GM12878 (cell line): ENCODE data around the gene VPS54. TPM values are rescaled to one million over a fixed set of nuclear protein-coding genes. Genes with fewer than 3 reads are reported as not detected.

ENCODE experiments used
- ATAC-seq: fragments of 200-7000 bp; cut with Tn5 transposase; 3 replicates; pipeline ENCODE4 v1.9.1; 2020; ENCODE audit warnings: mild to moderate bottlenecking, moderate library complexity
- BruUV-seq: library from RNA; stranded (reverse); fragments of 400-500 nt; replicated peaks from 2 replicates; lab custom pipeline; 2021; lab: Mats Ljungman, UMichigan
- CTCF ChIA-PET: fragments of 300-600 bp; sonication (Branson Sonifier 250); formaldehyde crosslinking; extraction: SDS; loops from one replicate; lab custom pipeline; 2021; ENCODE audit warnings: inconsistent platforms; lab: Yijun Ruan, JAX
- POLR2A ChIA-PET: fragments of 350-600 bp; formaldehyde crosslinking; extraction: SDS; loops from one replicate; lab custom pipeline; 2021; ENCODE audit warnings: inconsistent platforms; lab: Charles Lee
- RAD21 ChIA-PET: fragments of 300-600 bp; sonication (Branson Sonifier 250); formaldehyde crosslinking; loops from one replicate; lab custom pipeline; 2023; ENCODE audit warnings: antibody characterized with exemption; ENCODE audit not compliant: unreplicated experiment; lab: Charles Lee
- SMC1A ChIA-PET: fragments of 300-600 bp; sonication (Branson Sonifier 250); formaldehyde crosslinking; loops from one replicate; lab custom pipeline; 2023; ENCODE audit not compliant: unreplicated experiment, uncharacterized antibody; lab: Charles Lee
- DNase-seq: peaks from one replicate; pipeline ENCODE4 v3.0.0-alpha.2; 2011; ENCODE audit warnings: low read depth, low spot score
- FAIRE-seq: peaks from 3 replicates; lab custom pipeline; 2011; peaks lifted over from hg19 to GRCh38; lab: Jason Lieb, UNC
- H2AFZ ChIP-seq: 2 replicates; pipeline ENCODE4 v1.6.0; 2011; ENCODE audit warnings: low read depth, low read length, control low read depth; ENCODE audit not compliant: control insufficient read depth
- H3K27ac ChIP-seq: 2 replicates; pipeline ENCODE4 v1.5.1; 2011; ENCODE audit warnings: control low read depth; ENCODE audit not compliant: control insufficient read depth, insufficient read depth
- H3K27me3 ChIP-seq, 2 experiments: replicated peaks in 1 of 2; 2 replicates each; pipeline versions ENCODE4 v1.6.0 to v1.6.1; 2011; ENCODE audit warnings: low read length in 1 of 2; ENCODE audit not compliant: control insufficient read depth in 2 of 2, insufficient read depth in 2 of 2
- H3K36me3 ChIP-seq, 2 experiments: 2 replicates each; pipeline ENCODE4 v1.5.1; 2011; ENCODE audit warnings: low read length in 1 of 2; ENCODE audit not compliant: control insufficient read depth in 2 of 2, insufficient read depth in 2 of 2
- H3K4me1 ChIP-seq: 2 replicates; pipeline ENCODE4 v1.6.1; 2011; ENCODE audit warnings: mild to moderate bottlenecking, low read length, moderate library complexity, mixed read lengths; ENCODE audit not compliant: control insufficient read depth, insufficient read depth
- H3K4me2 ChIP-seq: 2 replicates; pipeline ENCODE4 v1.6.0; 2011; ENCODE audit warnings: control low read depth; ENCODE audit not compliant: control insufficient read depth, insufficient read depth
- H3K4me3 ChIP-seq: fragments of 200-600 bp; sonication (generic); 2 replicates; pipeline ENCODE4 v1.5.1; 2016
- H3K79me2 ChIP-seq: 2 replicates; pipeline ENCODE4 v1.6.0; 2011; ENCODE audit warnings: low read length; ENCODE audit not compliant: control insufficient read depth, insufficient read depth
- H3K9ac ChIP-seq: 2 replicates; pipeline ENCODE4 v1.8.0; 2011; ENCODE audit warnings: low read length, control low read depth, mixed read lengths; ENCODE audit not compliant: control insufficient read depth, insufficient read depth
- H3K9me3 ChIP-seq: replicated peaks from 3 replicates; pipeline ENCODE4 v1.5.1; 2011; ENCODE audit warnings: mild to moderate bottlenecking, low read length; ENCODE audit not compliant: control insufficient read depth, insufficient read depth
- H4K20me1 ChIP-seq: 2 replicates; pipeline ENCODE4 v1.6.0; 2011; ENCODE audit not compliant: control insufficient read depth, insufficient read depth
- BMI1 ChIP-seq: fragments of 450-650 bp; IDR thresholded peaks from 2 replicates; pipeline ENCODE4 v1.6.1; 2016; ENCODE audit warnings: mild to moderate bottlenecking, moderate library complexity, borderline replicate concordance
- CEBPB ChIP-seq, 2 experiments: fragments of 150-350 bp in 1 of 2; IDR thresholded peaks; 2 replicates each; pipeline ENCODE4 v1.6.1; 2012 to 2014; ENCODE audit warnings: low read depth in 2 of 2, low read length in 2 of 2, borderline replicate concordance in 1 of 2, inconsistent platforms in 1 of 2
- EGR1 ChIP-seq, 2 experiments: IDR thresholded peaks; 1 replicate in 1 of 2; 2 replicates in 1 of 2; pipeline ENCODE4 v1.6.1; 2011 to 2012; ENCODE audit warnings: low read depth in 2 of 2, low read length in 2 of 2, borderline replicate concordance in 1 of 2, mild to moderate bottlenecking in 1 of 2, moderate library complexity in 1 of 2
- EP300 ChIP-seq, 2 experiments: fragments of 150-350 bp in 1 of 2; IDR thresholded peaks; 2 replicates each; pipeline ENCODE4 v1.6.1; 2011 to 2012; ENCODE audit warnings: low read depth in 2 of 2, low read length in 2 of 2, borderline replicate concordance in 1 of 2, improper control_type of control experiment in 1 of 2, inconsistent platforms in 1 of 2; ENCODE audit not compliant: control insufficient read depth in 1 of 2
- EZH2 ChIP-seq: IDR thresholded peaks from 2 replicates; pipeline ENCODE4 v1.6.1; 2012; ENCODE audit warnings: low read depth, mild to moderate bottlenecking, control low read depth, inconsistent platforms, low read length, borderline replicate concordance; ENCODE audit not compliant: control insufficient read depth
- HCFC1 ChIP-seq: fragments of 150-350 bp; IDR thresholded peaks from 2 replicates; pipeline ENCODE4 v1.6.1; 2014; ENCODE audit warnings: low read length
- HSF1 ChIP-seq: fragments of 150-350 bp; IDR thresholded peaks from 2 replicates; pipeline ENCODE4 v1.6.1; 2014; ENCODE audit warnings: mild to moderate bottlenecking, low read depth, low read length
- IKZF2 ChIP-seq, 2 experiments: fragments of 450-650 bp; IDR thresholded peaks; 2 replicates each; pipeline ENCODE4 v1.6.1; 2017; ENCODE audit warnings: mild to moderate bottlenecking in 2 of 2, moderate library complexity in 2 of 2
- JUND ChIP-seq: IDR thresholded peaks from 2 replicates; pipeline ENCODE4 v1.6.1; 2012; ENCODE audit warnings: low read depth, mild to moderate bottlenecking, low read length, improper control_type of control experiment, moderate library complexity
- MEF2B ChIP-seq: fragments of 450-650 bp; IDR thresholded peaks from 2 replicates; pipeline ENCODE4 v1.6.1; 2018; ENCODE audit warnings: mild to moderate bottlenecking, moderate library complexity; ENCODE audit not compliant: partially characterized antibody, poor library complexity, severe bottlenecking
- RELA ChIP-seq: fragments of 450-650 bp; IDR thresholded peaks from 2 replicates; pipeline ENCODE4 v1.8.0; 2014; ENCODE audit warnings: borderline replicate concordance; ENCODE audit not compliant: partially characterized antibody
- SRF ChIP-seq, 2 experiments: IDR thresholded peaks; 2 replicates each; pipeline ENCODE4 v1.6.1; 2011; ENCODE audit warnings: low read depth in 2 of 2, low read length in 2 of 2, mild to moderate bottlenecking in 1 of 2, moderate library complexity in 1 of 2
- USF2 ChIP-seq: IDR thresholded peaks from 2 replicates; pipeline ENCODE4 v1.6.1; 2011; ENCODE audit warnings: low read depth, low read length, improper control_type of control experiment, borderline replicate concordance
- ZBTB4 ChIP-seq: fragments of 450-650 bp; formaldehyde crosslinking; IDR thresholded peaks from 2 replicates; pipeline ENCODE4 v1.4.0; 2022; ENCODE audit warnings: mild to moderate bottlenecking, moderate library complexity
- WGBS: methylation state at CpG from one replicate; pipeline ENCODE4 v1.1.6; 2016; ENCODE audit warnings: low lambda C conversion rate; ENCODE audit not compliant: insufficient replicate concordance, insufficient coverage; ENCODE audit errors: missing lambda C conversion rate; 5-methylcytosine and 5-hydroxymethylcytosine counted together
- in situ Hi-C: fragments of 300-500 bp; cut with MboI; formaldehyde crosslinking; loops from 9 replicates; pipeline ENCODE4 v1.14.3; 2018; ENCODE audit warnings: mixed read lengths
- intact Hi-C: fragments of 100-400 bp; cut with micrococcal nuclease; formaldehyde crosslinking; loops from one replicate; pipeline ENCODE4 v1.14.2; 2022; ENCODE audit not compliant: unreplicated experiment
- polyA plus RNA-seq, 11 experiments: library from polyadenylated mRNA; depleted of rRNA in 4 of 11; unstranded in 6 of 11; stranded (reverse) in 5 of 11; fragments of >200 nt; fragmentation: Nextera tagmentation in 4 of 11; fragmentation: Illumina TruSeq in 1 of 11; extraction: Ambion mirVana in 4 of 11; extraction: Trizol in 1 of 11; gene quantifications; 1 replicate in 1 of 11; 2 replicates in 10 of 11; pipeline versions ENCODE4 v1.2.1 to v1.2.3, GENCODE V29; 2011 to 2016; ENCODE audit warnings: inconsistent platforms in 2 of 11, missing spikeins in 2 of 11, low read depth in 1 of 11
- total RNA-seq, 4 experiments: library from RNA; depleted of rRNA in 3 of 4; stranded (reverse); fragments of >200 nt in 3 of 4; fragmentation: Illumina TruSeq in 1 of 4; extraction: Trizol in 1 of 4; gene quantifications; 2 replicates each; pipeline versions ENCODE4 v1.2.1 to v1.2.3, GENCODE V29; 2013 to 2021

The VPS54 gene
- total and polyA plus RNA-seq, 10 of the 15 experiments (the other 5 are each of a cell fraction or from before 2014, with no cell fraction given): 1.6 to 16.2 (median 9.3) TPM

- intact Hi-C loops: no loop called here
- no peaks in the 10 kb centered on the region for H4K20me1 ChIP-seq
- peaks cover 6 to 26% of the 10 kb centered on the region in 2 experiments for H3K36me3 ChIP-seq
- H3K9ac ChIP-seq: no peak overlapping the region
- RAD21 ChIA-PET: no interaction called here
- no peaks in the 10 kb centered on the region for H3K79me2 ChIP-seq
- 100% methylated on average over 1 of the region's 1 CpG for WGBS
- H3K27me3 ChIP-seq: no peaks in the 10 kb centered on the region
- SMC1A ChIA-PET: interaction anchor here (1.0 to 1.3 kb wide), 2 partner anchors 30 to 132 kb away, joined by 3 to 5 read pairs; no protein-coding TSS in a partner anchor
- TF ChIP-seq HSF1: no peak
- no peak for TF ChIP-seq USF2
- no peak for TF ChIP-seq EGR1 (IDR thresholded peaks at IDR 0.05; ENCODE audit: borderline replicate concordance in 1 of 2, low read depth in 2 of 2, low read length in 2 of 2)
- TF ChIP-seq CEBPB (IDR thresholded peaks at IDR 0.05; ENCODE audit: borderline replicate concordance in 1 of 2, low read depth in 2 of 2, low read length in 2 of 2): no peak
- no peak for TF ChIP-seq ZBTB4
- TF ChIP-seq SRF (IDR thresholded peaks at IDR 0.05; ENCODE audit: low read depth in 2 of 2, low read length in 2 of 2): no peak
- no peak for TF ChIP-seq RELA
- no peak for TF ChIP-seq EP300 (IDR thresholded peaks at IDR 0.05; ENCODE audit: borderline replicate concordance in 1 of 2, control insufficient read depth in 1 of 2, low read depth in 2 of 2, low read length in 2 of 2)
- TF ChIP-seq JUND: no peak
- no peak for TF ChIP-seq IKZF2 (IDR thresholded peaks at IDR 0.05)
- TF ChIP-seq BMI1: no peak
- no peak for TF ChIP-seq MEF2B
- TF ChIP-seq EZH2: no peak
- no peak for TF ChIP-seq HCFC1
- TF ChIP-seq, all 136 proteins: peak for 0
- Histone ChIP-seq H2AFZ (no peak overlapping the region), H3K4me3 (no peak overlapping the region), H3K4me2 (no peak overlapping the region), H3K4me1 (no peaks in the 10 kb centered on the region), H3K27ac (no peak overlapping the region), H3K9me3 (no peaks in the 10 kb centered on the region)
- ATAC-seq: no peak
- ChIA-PET POLR2A (interaction anchor here (0.9 kb wide), 1 partner anchor 86 kb away, joined by 3 read pairs; no protein-coding TSS in a partner anchor), CTCF (interaction anchor here (1.0 to 1.5 kb wide), 3 partner anchors 193 to 440 kb away, joined by 4 to 6 read pairs (median 4); no protein-coding TSS in a partner anchor)
- FAIRE-seq: no peak
- in situ Hi-C loops: no loop called here
- no peak for DNase-seq
- no TSS peak for BruUV-seq
These were observed 127.7 kb downstream of the VPS54 start for GRCh38 chr2:63891488-63892030.
